ENCODE measurements around the gene USP34.

The USP34 gene

DNA sequence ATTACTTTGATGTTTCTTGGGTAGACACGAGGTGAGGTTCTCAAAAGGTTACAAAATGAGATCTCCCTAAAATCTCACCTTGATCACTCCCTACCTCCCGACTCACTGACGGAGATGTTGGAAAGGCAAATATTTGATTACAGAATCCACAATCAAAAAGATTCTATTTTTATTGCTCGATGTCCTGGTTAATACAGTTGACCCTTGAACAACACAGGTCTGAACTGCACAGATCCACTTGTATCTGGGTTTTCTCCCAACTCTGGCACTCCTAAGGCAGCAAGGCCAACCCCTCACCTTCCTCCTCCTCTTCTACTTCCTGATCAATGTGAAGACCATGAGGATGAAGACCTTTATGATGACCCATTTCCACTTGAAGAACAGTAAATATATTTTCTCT is 183.6 kb downstream of the USP34 start:
- DNase-seq, result no peak

- DNase-seq, result no peak
These were observed 187.3 kb downstream of the USP34 start for GRCh38 chr2:61283443-61284160.

GRCh38 chr2:61282104-61282590 is 188.7 kb downstream of the USP34 start:
- DNase-seq, result no peak

GRCh38 chr2:61281321-61281720 is 189.6 kb downstream of the USP34 start:
- no peak for DNase-seq

GRCh38 chr2:61277756-61278155 is 193.1 kb downstream of the USP34 start:
- DNase-seq, result no peak

GRCh38 chr2:61275575-61276184 is 195.2 kb downstream of the USP34 start:
- DNase-seq, result no peak

DNA sequence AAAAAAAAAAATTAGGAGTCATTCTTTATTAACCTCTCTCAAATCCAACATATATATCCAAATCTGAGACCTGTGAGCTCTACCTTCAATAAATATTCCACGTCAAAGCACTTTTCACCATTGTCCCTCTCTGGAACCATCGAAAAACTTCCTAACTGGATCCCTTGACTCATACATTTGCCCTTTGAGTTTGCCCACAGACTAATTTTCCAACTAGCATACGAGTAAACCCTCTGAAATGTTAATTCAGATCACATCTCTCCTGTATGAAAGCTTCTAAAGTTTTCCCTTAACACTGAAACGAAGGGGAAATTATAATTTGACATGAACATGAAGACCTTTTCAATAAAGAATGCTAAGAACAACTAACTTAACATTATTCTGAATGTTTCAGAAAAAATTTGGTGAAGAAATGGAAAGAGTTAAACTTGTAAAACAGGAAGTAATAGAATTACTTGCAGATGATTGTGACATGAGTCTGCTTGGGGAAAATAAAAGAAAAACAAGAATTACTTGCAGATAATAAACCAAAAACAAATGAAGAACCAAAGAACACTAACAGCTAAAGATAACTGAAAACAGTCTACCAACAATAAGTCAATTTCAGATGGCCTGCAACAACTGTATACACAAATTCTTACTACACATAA is 198.3 kb downstream of the USP34 start:
- no peak for DNase-seq

GRCh38 chr2:61268249-61268648 is 202.6 kb downstream of the USP34 start:
- no peak for DNase-seq

DNA sequence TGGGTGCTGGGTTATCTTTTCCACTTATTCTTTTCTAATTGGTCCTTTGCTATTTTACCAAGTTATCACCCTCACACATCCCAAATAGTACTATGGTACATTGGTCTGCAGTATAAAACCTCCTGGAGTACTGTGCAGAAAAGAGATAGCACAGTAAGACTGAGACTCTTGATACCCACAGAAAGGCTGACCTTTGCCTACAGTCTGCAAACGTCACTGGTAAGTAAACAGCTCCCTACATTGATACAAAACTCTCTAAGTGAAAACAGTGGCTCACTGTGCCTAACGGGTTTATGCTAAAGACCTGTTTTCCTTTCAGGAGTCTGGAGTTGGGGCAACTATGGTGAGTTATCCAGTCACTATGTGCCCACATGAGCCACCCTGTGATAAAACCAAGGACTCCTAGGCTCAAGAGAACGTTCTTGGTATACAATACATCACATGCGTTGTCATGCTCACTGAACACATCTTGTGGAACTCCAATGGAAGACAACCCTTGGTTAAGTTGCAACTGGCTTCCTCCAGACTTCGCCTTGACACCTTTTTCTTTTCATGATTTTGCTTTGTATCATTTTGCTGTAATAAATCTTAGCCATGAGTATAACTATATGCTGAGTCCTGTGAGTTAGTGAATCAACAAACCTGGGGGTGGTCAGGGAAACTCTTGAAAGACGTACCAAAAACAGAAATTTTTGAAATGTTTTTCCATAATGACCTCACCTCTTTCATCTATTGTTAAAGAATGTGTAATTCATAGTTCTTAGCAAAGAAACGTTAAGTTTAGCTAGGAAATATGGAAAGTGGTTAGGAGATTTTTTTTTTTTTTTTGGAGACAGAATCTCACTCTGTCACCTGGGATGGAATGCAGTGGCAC is 204.0 kb downstream of the USP34 start:
- no peak for DNase-seq

- DNase-seq, result no peak
These were observed 207.1 kb downstream of the USP34 start for GRCh38 chr2:61263830-61264229.

DNA sequence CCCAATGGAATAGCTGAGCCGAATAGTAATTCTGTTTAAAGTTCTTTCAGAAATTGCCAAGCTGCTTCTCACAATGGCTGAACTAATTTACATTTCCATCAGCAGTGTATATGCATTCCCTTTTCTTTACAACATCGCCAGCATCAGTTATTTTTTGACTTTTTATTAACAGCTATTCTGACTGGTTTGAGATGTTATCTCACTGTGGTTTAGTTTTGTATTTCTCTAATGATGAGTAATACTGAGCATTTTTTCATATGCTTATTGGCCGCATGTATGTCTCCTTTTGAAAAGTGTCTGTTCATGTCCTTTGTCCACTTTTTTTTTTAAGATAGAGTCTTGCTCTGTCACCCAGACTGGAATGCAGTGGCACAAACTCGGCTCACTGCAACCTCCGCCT is 208.2 kb downstream of the USP34 start:
- peak; percentile 60 for DNase-seq

GRCh38 chr2:61257446-61257845 is 213.4 kb downstream of the USP34 start:
- no peak for DNase-seq

DNA sequence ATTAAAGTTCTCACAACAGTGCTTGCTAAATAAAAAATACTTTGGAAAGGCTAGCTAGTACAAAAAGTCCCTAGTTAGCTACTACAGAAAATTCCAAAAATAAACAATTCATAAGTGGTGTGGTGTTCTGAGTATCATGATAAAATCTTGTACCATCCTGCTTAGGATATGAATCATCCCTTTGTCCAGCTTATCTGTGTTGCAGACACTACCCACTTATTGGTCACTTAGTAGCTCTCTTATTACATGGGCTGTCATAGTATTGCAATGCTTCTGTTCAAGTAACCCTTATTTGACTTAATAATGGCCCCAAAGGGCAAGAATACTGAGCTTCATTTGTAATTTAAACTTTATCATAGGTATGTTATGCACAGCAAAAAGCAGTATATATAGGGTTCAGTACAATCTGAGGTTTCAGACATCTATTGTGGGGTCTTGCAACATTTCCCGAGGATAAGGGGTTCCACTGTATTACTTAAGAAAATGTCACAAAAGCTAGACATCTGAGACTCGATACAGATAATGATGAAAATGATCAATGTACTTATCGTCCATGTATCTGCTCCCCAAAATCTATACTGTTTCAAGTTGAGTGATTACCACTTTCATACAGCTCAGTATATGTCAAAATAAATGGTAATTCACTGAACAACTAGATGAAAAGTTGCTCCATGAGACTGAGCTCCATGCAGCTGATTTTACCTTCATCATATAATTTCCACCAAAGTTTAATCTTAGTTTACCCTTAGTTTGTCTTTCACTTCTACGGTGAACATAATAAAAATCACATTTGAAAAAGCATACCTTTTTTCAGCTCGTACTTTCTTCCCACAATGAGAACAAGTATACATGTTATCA is 215.1 kb downstream of the USP34 start:
- peak; percentile 84 for DNase-seq

DNA sequence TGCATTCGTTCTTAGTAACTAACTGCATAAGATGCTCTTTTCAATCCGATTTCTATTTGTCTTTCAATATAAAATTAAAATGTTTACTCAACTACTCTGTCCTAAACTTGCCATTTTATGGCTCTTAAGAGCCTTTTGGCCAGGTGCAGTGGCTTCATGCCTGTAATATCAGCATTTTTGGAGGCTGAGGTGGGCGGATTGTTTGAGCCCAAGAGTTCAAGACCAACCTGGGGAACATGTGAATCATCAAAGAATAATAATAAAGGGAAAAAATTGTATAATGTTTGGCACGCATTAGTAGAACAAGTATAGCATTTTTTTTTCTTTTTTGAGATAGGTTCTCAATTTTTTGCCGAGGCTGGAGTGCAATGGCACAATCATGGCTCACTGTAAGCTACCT is 216.4 kb downstream of the USP34 start:
- DNase-seq, result no peak

- peak; percentile 16 for DNase-seq
These were observed 217.8 kb downstream of the USP34 start for GRCh38 chr2:61253136-61253535.

DNA sequence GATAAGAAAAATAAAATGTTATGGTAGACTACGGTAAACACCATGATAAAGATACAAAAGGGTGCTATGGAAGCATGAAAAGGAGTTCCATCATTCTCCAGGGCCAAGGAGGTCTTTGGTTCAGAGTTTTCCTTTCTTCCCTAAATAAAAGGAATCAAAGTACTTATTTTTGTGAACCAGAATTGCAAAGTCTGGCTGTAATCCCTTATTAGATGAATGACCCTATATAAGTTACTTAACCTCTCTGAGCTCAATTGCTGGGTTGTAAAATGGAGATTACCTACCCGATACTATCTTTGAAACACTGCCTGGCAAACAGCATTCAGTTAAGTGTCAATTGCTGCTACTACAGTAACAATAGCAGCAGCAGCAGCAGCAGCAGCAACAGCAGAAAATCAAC is 218.9 kb downstream of the USP34 start:
- no peak for DNase-seq

DNA sequence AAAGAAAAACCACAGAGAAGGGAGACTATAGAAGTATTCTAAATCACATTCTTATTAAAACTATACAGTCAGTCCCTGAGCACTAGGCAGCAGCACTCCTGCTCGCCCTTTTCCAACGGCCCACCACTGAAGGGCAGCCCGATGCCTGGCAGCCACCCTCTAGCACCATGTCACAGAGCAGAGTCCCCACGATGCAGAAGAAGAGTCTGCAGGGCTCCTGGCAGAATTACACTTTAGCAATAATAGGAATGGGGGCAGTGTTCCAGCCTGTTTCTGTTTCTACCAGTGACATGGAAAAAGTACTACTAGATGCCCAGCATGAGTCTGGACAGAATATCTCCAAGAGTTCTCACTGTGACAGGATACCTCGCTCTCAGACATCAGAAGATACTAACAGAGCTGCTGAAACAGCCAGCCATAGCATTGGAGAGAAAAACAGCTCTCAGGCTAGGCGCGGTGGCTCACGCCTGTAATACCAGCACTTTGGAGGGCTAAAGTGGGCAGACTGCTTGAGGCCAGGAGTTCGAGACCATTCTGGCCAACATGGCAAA is 221.3 kb downstream of the USP34 start:
- DNase-seq, result no peak

- DNase-seq, result peak; percentile 65
These were observed 223.6 kb downstream of the USP34 start for GRCh38 chr2:61247204-61247812.

DNA sequence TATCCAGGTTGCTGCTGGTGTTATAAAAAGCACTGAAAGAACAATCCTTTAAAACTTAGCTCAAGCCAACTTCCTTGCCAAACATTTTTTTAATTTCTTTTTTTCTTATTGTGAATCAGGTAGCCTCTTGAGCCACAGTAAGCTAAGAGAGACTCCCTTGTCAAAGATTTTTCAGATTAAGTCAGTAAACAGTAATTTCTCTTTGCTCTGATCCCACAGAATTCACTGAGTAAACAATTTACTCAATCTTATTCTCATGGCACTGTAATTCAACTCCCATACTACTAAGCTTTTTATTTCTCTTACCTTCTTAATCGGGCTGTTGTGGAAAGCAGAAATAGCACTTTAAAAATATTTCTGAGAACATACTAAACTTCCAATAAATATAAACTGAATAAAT is 226.2 kb downstream of the USP34 start:
- no peak for DNase-seq

GRCh38 chr2:61241266-61241665 is 229.6 kb downstream of the USP34 start:
- no peak for DNase-seq

Data from EL (cell line).